Mucosa of stomach (tissue), 1 donor: ENCODE measurements around the gene SHC2.

Experiments used
- H3K27me3 ChIP-seq: one replicate; pipeline ENCODE4 v1.7.0; 2013; ENCODE audit warnings: mild to moderate bottlenecking, low read length; ENCODE audit not compliant: control insufficient read depth, insufficient read depth
- H3K36me3 ChIP-seq: one replicate; pipeline ENCODE4 v1.7.0; 2013; ENCODE audit warnings: low read length; ENCODE audit not compliant: control insufficient read depth, insufficient read depth
- H3K4me1 ChIP-seq: one replicate; pipeline ENCODE4 v1.7.0; 2013; ENCODE audit warnings: mild to moderate bottlenecking, low read length; ENCODE audit not compliant: control insufficient read depth, insufficient read depth
- H3K4me3 ChIP-seq: one replicate; pipeline ENCODE4 v1.7.0; 2013; ENCODE audit warnings: low read length
- H3K9ac ChIP-seq: one replicate; pipeline ENCODE4 v1.7.0; 2013; ENCODE audit warnings: mild to moderate bottlenecking, low read length, moderate library complexity
- H3K9me3 ChIP-seq: one replicate; pipeline ENCODE4 v1.7.0; 2013; ENCODE audit warnings: mild to moderate bottlenecking, low read length, moderate library complexity; ENCODE audit not compliant: control insufficient read depth
- donor health status: Pancreatic carcinoma.

Gene SHC2

DNA sequence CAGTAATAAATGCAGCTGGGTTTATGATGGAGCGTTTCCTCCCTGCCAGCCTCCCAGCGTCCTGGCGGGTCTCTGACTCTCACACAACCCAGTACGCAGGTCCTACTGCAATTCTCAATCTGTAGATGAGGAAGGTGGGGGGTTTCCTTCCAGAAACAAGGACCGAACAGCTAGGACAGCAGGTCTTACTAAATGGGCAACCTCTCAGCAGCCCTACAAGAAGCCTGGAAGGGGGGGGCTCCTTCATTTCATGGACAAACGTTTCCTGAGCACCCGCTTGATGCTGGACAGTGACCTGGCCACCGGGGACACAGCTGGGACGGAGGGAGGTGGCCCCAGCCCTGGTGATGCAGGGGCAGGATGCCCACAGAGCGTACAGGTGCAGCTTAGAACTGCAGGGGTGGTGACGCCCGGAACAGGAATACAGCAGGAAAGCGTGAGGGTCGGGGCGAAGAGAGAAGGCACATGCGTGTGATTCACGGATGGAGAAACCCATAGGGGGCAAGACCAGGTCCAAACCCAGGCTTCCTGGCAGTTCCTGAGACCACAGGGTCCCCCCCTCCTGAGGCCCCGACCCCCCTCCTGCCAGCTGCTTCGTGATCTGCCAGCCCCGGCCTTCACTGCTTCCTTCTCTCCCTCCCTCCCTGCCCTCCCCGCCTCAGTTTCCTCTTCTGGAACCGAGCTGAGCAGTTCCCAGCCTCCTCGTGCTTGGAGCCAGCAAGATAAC, 51.2 kb downstream of the SHC2 start:
- no peak overlapping the region for H3K9ac ChIP-seq
- H3K36me3 ChIP-seq = no peaks in the 10 kb centered on the region
- H3K27me3 ChIP-seq = peaks cover 72% of the 10 kb centered on the region
- H3K4me1 ChIP-seq = peaks cover 40% of the 10 kb centered on the region
- no peak overlapping the region for H3K4me3 ChIP-seq
- H3K9me3 ChIP-seq = no peaks in the 10 kb centered on the region

- Histone ChIP-seq H3K36me3 (no peaks in the 10 kb centered on the region), H3K9ac (no peak within 1 kb of the TSS), H3K4me3 (no peak within 1 kb of the TSS), H3K4me1 (peaks cover 40% of the 10 kb centered on the region), H3K9me3 (no peaks in the 10 kb centered on the region), H3K27me3 (peaks cover 72% of the 10 kb centered on the region)
Measured at GRCh38 chr19:408902-409515, 51.8 kb downstream of the SHC2 start, which contains the start of gene C2CD4C. C2CD4C (minus strand) TSS chr19:409147; CDS start chr19:408361, 786 bp downstream.

DNA sequence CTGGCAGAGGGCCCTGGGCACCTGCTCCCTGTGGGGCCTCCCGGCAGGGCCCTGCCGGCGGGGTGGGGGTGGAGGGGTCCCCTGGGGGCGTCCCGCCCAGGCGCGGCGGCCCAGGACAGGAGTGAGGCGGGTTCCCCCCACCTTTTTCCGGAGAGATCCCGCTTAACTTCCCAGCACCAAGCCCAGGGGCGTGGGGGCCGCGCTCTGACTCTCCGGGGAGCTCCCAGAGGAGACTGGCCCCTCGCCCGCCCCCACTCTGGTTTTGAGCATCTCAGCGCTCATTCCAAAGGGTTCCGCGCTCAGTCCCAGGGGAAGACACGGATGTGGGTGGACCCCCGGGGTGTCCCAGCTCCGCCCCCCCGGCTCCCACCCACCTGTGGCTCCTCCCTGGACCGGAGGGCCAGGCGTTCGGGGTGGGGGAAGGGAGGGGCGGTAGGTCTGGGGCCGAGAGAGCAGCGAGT, 52.4 kb downstream of the SHC2 start:
- Histone ChIP-seq H3K4me3 (no peak overlapping the region), H3K4me1 (peaks cover 40% of the 10 kb centered on the region), H3K9me3 (no peaks in the 10 kb centered on the region), H3K27me3 (peaks cover 71% of the 10 kb centered on the region), H3K36me3 (no peaks in the 10 kb centered on the region), H3K9ac (no peak overlapping the region)

- Histone ChIP-seq H3K9me3 (no peaks in the 10 kb centered on the region), H3K36me3 (no peaks in the 10 kb centered on the region), H3K4me3 (no peak overlapping the region), H3K4me1 (peaks cover 40% of the 10 kb centered on the region), H3K9ac (no peak overlapping the region), H3K27me3 (peaks cover 73% of the 10 kb centered on the region)
Measured at GRCh38 chr19:407511-408440, 53.1 kb downstream of the SHC2 start.

- Histone ChIP-seq H3K4me1 (peaks cover 32% of the 10 kb centered on the region), H3K9me3 (no peaks in the 10 kb centered on the region), H3K27me3 (peaks cover 72% of the 10 kb centered on the region), H3K4me3 (no peak overlapping the region), H3K36me3 (no peaks in the 10 kb centered on the region), H3K9ac (no peak overlapping the region)
Measured at GRCh38 chr19:406971-407510, 53.8 kb downstream of the SHC2 start.

DNA sequence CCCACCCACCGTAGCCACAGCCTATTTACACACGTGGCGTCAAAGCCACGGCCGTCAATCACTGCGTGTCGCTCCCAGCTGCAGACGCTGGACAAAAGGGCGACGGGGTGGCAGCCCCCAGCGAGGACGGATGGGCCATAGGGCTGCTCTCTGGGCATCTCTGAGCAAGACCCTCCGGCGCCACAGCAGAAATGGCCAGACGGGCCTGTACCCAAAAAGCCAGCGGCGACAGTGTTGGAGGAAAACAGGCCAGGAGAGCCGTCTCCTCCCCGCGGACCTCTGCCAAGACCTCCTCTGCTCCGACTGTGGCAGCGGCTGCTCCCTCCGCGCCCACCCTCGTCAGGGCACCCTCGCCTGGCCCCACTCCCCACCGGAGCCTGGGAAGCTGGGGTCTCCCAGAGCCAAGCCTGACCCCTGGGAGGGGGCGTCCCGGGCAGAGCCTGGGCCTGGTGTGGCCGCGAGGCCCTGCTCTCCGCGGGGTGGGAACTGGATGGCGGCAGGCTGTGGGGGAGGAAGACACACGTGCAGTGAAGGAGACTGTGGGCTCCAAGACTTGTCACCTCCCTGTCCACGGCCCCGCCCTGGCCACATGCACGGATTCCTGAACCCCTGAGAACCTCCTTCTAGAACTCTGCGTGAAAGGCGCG, 54.6 kb downstream of the SHC2 start:
- no peak overlapping the region for H3K9ac ChIP-seq
- peaks cover 67% of the 10 kb centered on the region for H3K27me3 ChIP-seq
- H3K4me1 ChIP-seq = peaks cover 29% of the 10 kb centered on the region
- H3K36me3 ChIP-seq = no peaks in the 10 kb centered on the region
- no peak overlapping the region for H3K4me3 ChIP-seq
- no peaks in the 10 kb centered on the region for H3K9me3 ChIP-seq

DNA sequence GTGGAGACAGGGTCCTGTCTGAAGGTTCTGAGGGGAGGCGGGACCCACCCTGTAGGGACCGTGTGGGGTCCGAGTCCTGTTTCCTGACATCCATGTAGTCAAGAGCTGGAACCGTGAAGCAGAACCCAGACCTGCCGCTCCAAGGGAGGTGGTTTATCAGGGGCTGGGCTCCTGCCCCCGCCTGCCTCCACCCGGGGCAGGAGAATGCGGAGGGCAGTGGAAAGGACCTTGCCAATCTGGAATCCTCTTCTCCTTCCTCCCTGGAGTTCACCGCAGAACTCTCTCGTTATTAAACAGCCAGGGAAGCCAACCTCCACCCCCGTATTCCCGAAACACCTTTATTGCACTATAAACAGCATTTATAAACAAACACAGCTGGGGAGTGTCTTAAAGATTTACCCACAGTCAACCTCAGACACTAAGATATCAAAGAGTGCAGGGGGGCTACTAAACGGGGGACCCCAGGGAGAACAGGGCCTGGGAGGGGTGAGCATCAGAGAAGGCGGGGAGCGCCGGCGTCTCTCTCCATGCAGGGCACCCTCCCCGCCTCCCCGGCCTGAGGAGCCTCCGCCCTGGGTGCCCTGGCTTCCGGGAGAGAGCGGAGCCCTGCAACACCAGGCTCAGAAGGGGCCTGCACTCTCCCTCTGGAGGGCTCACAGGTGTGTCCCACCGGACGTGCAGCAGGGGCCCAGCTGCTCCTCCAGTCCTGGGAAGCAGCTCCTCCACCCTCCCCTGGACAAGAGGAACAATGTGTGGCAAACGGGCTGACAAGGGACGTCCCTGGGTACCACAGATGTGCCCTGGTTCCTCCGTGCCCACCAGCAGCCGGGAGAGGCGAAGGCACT, 55.5 kb downstream of the SHC2 start:
- Histone ChIP-seq H3K4me3 (no peak overlapping the region), H3K9ac (no peak overlapping the region), H3K36me3 (no peaks in the 10 kb centered on the region), H3K4me1 (peaks cover 26% of the 10 kb centered on the region), H3K27me3 (peaks cover 66% of the 10 kb centered on the region), H3K9me3 (no peaks in the 10 kb centered on the region)

GRCh38 chr19:403221-404027, 57.4 kb downstream of the SHC2 start:
- no peak overlapping the region for H3K9ac ChIP-seq
- H3K27me3 ChIP-seq = peaks cover 50% of the 10 kb centered on the region
- no peaks in the 10 kb centered on the region for H3K36me3 ChIP-seq
- no peaks in the 10 kb centered on the region for H3K9me3 ChIP-seq
- peaks cover 13% of the 10 kb centered on the region for H3K4me1 ChIP-seq
- H3K4me3 ChIP-seq = no peak overlapping the region

GRCh38 chr19:402786-403185, 58.0 kb downstream of the SHC2 start:
- Histone ChIP-seq H3K36me3 (no peaks in the 10 kb centered on the region), H3K9me3 (no peaks in the 10 kb centered on the region), H3K4me1 (peaks cover 13% of the 10 kb centered on the region), H3K4me3 (no peak overlapping the region), H3K27me3 (peaks cover 43% of the 10 kb centered on the region), H3K9ac (no peak overlapping the region)

GRCh38 chr19:401866-402511, 58.8 kb downstream of the SHC2 start:
- no peaks in the 10 kb centered on the region for H3K9me3 ChIP-seq
- no peaks in the 10 kb centered on the region for H3K36me3 ChIP-seq
- peaks cover 39% of the 10 kb centered on the region for H3K27me3 ChIP-seq
- peaks cover 13% of the 10 kb centered on the region for H3K4me1 ChIP-seq
- no peak overlapping the region for H3K4me3 ChIP-seq
- no peak overlapping the region for H3K9ac ChIP-seq
